Tibial nerve (tissue), 4 donors: ENCODE measurements around the gene KPNA1. TPM values are rescaled to one million over a fixed set of nuclear protein-coding genes. Genes with fewer than 3 reads are reported as not detected.

Source experiments
- DNase-seq, 2 donors: peaks; one replicate each; pipeline ENCODE4 v3.0.0-alpha.2; 2019; ENCODE audit warnings: low spot score in 2 of 2
- H3K27ac ChIP-seq, 4 donors: fragments of 200-600 bp; sonication (generic) in 3 of 4; one replicate each; pipeline ENCODE4 v1.5.1; 2017 to 2019; ENCODE audit warnings: mild to moderate bottlenecking in 1 of 4
- H3K27me3 ChIP-seq, 2 donors: fragments of 200-600 bp; sonication (generic) in 1 of 2; one replicate each; pipeline versions ENCODE4 v1.5.1 to v1.6.0; 2017 to 2019
- H3K36me3 ChIP-seq, 3 donors: fragments of 200-600 bp; sonication (generic); one replicate each; pipeline ENCODE4 v1.5.1; 2018 to 2019
- H3K4me1 ChIP-seq, 4 donors: fragments of 200-600 bp; sonication (generic) in 3 of 4; one replicate each; pipeline ENCODE4 v1.5.1; 2017 to 2019
- H3K4me3 ChIP-seq, 4 donors: fragments of 200-600 bp; sonication (generic) in 3 of 4; one replicate each; pipeline ENCODE4 v1.5.1; 2017 to 2019; ENCODE audit warnings: mild to moderate bottlenecking in 1 of 4, moderate library complexity in 1 of 4
- H3K9me3 ChIP-seq, 4 donors: fragments of 200-600 bp; sonication (generic) in 3 of 4; one replicate each; pipeline ENCODE4 v1.5.1; 2017 to 2019
- CTCF ChIP-seq, 5 experiments: fragments of 200-600 bp in 3 of 5; fragments of 450-650 bp in 2 of 5; sonication (generic) in 3 of 5; IDR thresholded peaks; one replicate each; pipeline ENCODE4 v1.5.1; 2016 to 2019; ENCODE audit warnings: antibody characterized with exemption in 5 of 5, mild to moderate bottlenecking in 3 of 5, moderate library complexity in 2 of 5
- EP300 ChIP-seq, 2 donors: sonication (generic); formaldehyde crosslinking; IDR thresholded peaks; one replicate each; pipeline ENCODE4 v1.6.1; 2017; ENCODE audit warnings: antibody characterized with exemption in 2 of 2, mild to moderate bottlenecking in 1 of 2
- POLR2A ChIP-seq, 2 donors: fragments of 450-650 bp; IDR thresholded peaks; one replicate each; pipeline ENCODE4 v1.6.1; 2017; ENCODE audit warnings: antibody characterized with exemption in 2 of 2, mild to moderate bottlenecking in 2 of 2, moderate library complexity in 2 of 2
- WGBS, 2 donors: methylation state at CpG; one replicate each; pipeline ENCODE4 v1.1.5; 2018; 5-methylcytosine and 5-hydroxymethylcytosine counted together
- total RNA-seq, 4 donors: library from RNA; depleted of rRNA; stranded (reverse); fragments of >200 nt; gene quantifications; one replicate each; pipeline ENCODE4 v1.1.0, GENCODE V29; 2016

Gene KPNA1
- total RNA-seq, 4 donors from 2014 or later = 36.8 to 46.5 (median 41.8) TPM

GRCh38 chr3:122481390-122481789, 33.3 kb downstream of the KPNA1 start:
- Histone ChIP-seq H3K4me1 (peaks cover 0 to 6% (median 0%) of the 10 kb centered on the region in 4 donors), H3K36me3 (no peaks in the 10 kb centered on the region), H3K4me3 (no peak overlapping the region), H3K27ac (no peak overlapping the region), H3K9me3 (no peaks in the 10 kb centered on the region), H3K27me3 (no peaks in the 10 kb centered on the region)
- TF ChIP-seq POLR2A (IDR thresholded peaks at IDR 0.05) = no peak
- no peak for TF ChIP-seq CTCF (IDR thresholded peaks at IDR 0.05)
- no peak for TF ChIP-seq EP300 (IDR thresholded peaks at IDR 0.05)
- no peak for DNase-seq
- 93% methylated on average over 3 of the region's 3 CpGs for WGBS, 2 donors

- Histone ChIP-seq H3K4me1 (peaks cover 0 to 3% (median 0%) of the 10 kb centered on the region in 4 donors), H3K9me3 (no peaks in the 10 kb centered on the region)
- TF ChIP-seq POLR2A (IDR thresholded peaks at IDR 0.05) (no peak), CTCF (IDR thresholded peaks at IDR 0.05) (no peak), EP300 (IDR thresholded peaks at IDR 0.05) (no peak)
Measured at GRCh38 chr3:122476532-122476931, 38.2 kb downstream of the KPNA1 start.

GRCh38 chr3:122475316-122475715, 39.4 kb downstream of the KPNA1 start:
- no peaks in the 10 kb centered on the region for H3K36me3 ChIP-seq
- WGBS, 2 donors = 55 to 68% methylated on average over 2 of the region's 2 CpGs
- DNase-seq = no peak

More at GRCh38 chr3:122476532-122476931, 38.2 kb downstream of the KPNA1 start:
- DNase-seq = no peak
- H3K27ac ChIP-seq = no peak overlapping the region
- H3K4me3 ChIP-seq = no peak overlapping the region
- no peaks in the 10 kb centered on the region for H3K36me3 ChIP-seq
- no peaks in the 10 kb centered on the region for H3K27me3 ChIP-seq
- 96 to 98% methylated on average over 2 of the region's 2 CpGs for WGBS, 2 donors

GRCh38 chr3:122469659-122470058, 45.1 kb downstream of the KPNA1 start:
- 44 to 62% methylated on average over 1 of the region's 1 CpG for WGBS, 2 donors
- no peak overlapping the region for H3K27ac ChIP-seq
- no peak overlapping the region for H3K4me3 ChIP-seq
- no peaks in the 10 kb centered on the region for H3K9me3 ChIP-seq
- peaks cover 0 to 14% (median 4%) of the 10 kb centered on the region in 3 donors for H3K36me3 ChIP-seq
- TF ChIP-seq POLR2A (IDR thresholded peaks at IDR 0.05) (no peak), EP300 (IDR thresholded peaks at IDR 0.05) (no peak), CTCF (IDR thresholded peaks at IDR 0.05) (no peak)
- no peak for DNase-seq
- H3K4me1 ChIP-seq = peaks cover 0 to 16% (median 0%) of the 10 kb centered on the region in 4 donors
- no peaks in the 10 kb centered on the region for H3K27me3 ChIP-seq

More at GRCh38 chr3:122475316-122475715, 39.4 kb downstream of the KPNA1 start:
- Histone ChIP-seq H3K9me3 (no peaks in the 10 kb centered on the region), H3K27me3 (no peaks in the 10 kb centered on the region), H3K4me1 (peaks cover 0 to 3% (median 0%) of the 10 kb centered on the region in 4 donors), H3K27ac (no peak overlapping the region), H3K4me3 (no peak overlapping the region)
- TF ChIP-seq EP300 (IDR thresholded peaks at IDR 0.05) (no peak), POLR2A (IDR thresholded peaks at IDR 0.05) (no peak), CTCF (IDR thresholded peaks at IDR 0.05) (no peak)

- WGBS, 2 donors = 63 to 70% methylated on average over 3 of the region's 3 CpGs
- Histone ChIP-seq H3K9me3 (no peaks in the 10 kb centered on the region), H3K4me1 (peaks cover 0 to 16% (median 0%) of the 10 kb centered on the region in 4 donors), H3K27me3 (no peaks in the 10 kb centered on the region), H3K36me3 (peaks cover 0 to 14% (median 4%) of the 10 kb centered on the region in 3 donors), H3K4me3 (no peak overlapping the region), H3K27ac (no peak overlapping the region)
- DNase-seq = no peak
- TF ChIP-seq EP300 (IDR thresholded peaks at IDR 0.05) = no peak
- no peak for TF ChIP-seq CTCF (IDR thresholded peaks at IDR 0.05)
- no peak for TF ChIP-seq POLR2A (IDR thresholded peaks at IDR 0.05)
Measured at GRCh38 chr3:122468896-122469533, 45.7 kb downstream of the KPNA1 start.
